ENCODE results near the gene GJB5.

The GJB5 gene

DNA sequence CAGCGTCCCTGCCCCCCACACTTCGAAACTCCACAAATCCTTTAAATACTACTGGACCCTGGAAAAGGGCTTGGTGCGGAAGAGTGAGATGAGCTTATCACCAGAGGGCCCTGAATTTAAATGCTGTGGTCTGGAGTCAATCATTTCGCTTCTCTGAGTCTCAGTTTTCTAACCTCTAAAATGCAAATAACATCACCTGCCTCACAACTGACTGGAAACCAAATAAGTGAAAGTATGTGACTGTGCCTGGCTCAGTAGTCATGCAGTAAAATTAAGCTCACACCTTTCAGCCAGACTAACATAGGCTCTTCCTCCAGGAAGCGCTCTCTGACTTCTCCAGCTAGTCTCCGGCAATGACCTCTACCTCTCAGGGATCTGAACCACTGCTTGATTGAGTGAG lies 42.1 kb downstream of the GJB5 start:
- DNase-seq = no peak

GRCh38 chr1:34800214-34800613 lies 45.4 kb downstream of the GJB5 start:
- DNase-seq = no peak

- no peak for DNase-seq
Measured at GRCh38 chr1:34803770-34804169, 48.9 kb downstream of the GJB5 start.

DNA sequence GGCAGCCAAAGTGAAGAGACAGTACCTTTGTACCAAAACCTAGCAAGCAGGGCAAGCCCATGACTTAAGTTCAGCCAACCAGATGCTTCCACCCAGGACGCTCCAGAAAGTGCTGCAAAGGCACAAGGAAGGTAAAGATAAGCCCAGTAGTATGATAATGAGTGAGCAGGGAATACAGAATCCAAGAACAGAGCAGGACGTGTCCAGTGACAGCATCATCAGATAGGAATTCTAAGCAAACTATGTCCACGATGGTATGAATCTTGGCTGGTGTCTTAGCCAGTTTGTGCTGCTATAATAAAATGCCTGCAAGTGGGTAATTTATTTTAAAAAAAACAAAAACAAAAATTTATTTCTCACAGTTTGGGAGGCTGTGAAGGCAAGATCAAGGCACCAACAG lies 51.5 kb downstream of the GJB5 start:
- no peak for DNase-seq

Data from DMS79 treated with DMSO at 0.1 percent for 48 hours (cell line).